Body of pancreas (tissue), 4 donors: Measurements from ENCODE around the gene RAB11FIP5. TPM values are rescaled to one million over a fixed set of nuclear protein-coding genes. Genes with fewer than 3 reads are reported as not detected.

Experiments
- ATAC-seq: fragments of 150-250 bp; one replicate; pipeline ENCODE4 v1.9.1; 2016
- DNase-seq, 4 donors: peaks; one replicate each; pipeline ENCODE4 v3.0.0-alpha.2; 2019
- H3K27ac ChIP-seq, 4 donors: fragments of 200-600 bp; sonication (generic); 1 replicate in 3 of 4; 2 replicates in 1 of 4; pipeline versions ENCODE4 v1.5.1 to v1.6.1; 2016 to 2019; ENCODE audit warnings: mild to moderate bottlenecking in 1 of 4, mixed read lengths in 1 of 4, moderate library complexity in 1 of 4
- H3K27me3 ChIP-seq, 2 donors: fragments of 200-600 bp; sonication (generic); one replicate each; pipeline ENCODE4 v1.6.0; 2016; ENCODE audit warnings: mild to moderate bottlenecking in 1 of 2
- H3K36me3 ChIP-seq, 2 donors: fragments of 200-600 bp; sonication (generic); replicated peaks in 1 of 2; 2 replicates each; pipeline ENCODE4 v1.5.1; 2016; ENCODE audit warnings: low read depth in 2 of 2; ENCODE audit not compliant: insufficient read depth in 1 of 2
- H3K4me1 ChIP-seq: fragments of 200-600 bp; sonication (generic); one replicate; pipeline ENCODE4 v1.6.0; 2016
- H3K4me3 ChIP-seq, 2 donors: fragments of 200-600 bp; sonication (generic); 1 replicate in 1 of 2; 2 replicates in 1 of 2; pipeline ENCODE4 v1.5.1; 2016 to 2019
- H3K9me3 ChIP-seq, 3 donors: fragments of 200-600 bp; sonication (generic); 1 replicate in 2 of 3; 2 replicates in 1 of 3; pipeline ENCODE4 v1.5.1; 2016
- POLR2A ChIP-seq, 3 donors: fragments of 450-650 bp; IDR thresholded peaks; one replicate each; pipeline ENCODE4 v1.6.1; 2016; ENCODE audit warnings: antibody characterized with exemption in 3 of 3, mild to moderate bottlenecking in 2 of 3
- WGBS, 2 donors: methylation state at CpG; one replicate each; pipeline ENCODE4 v1.1.5; 2017; 5-methylcytosine and 5-hydroxymethylcytosine counted together
- intact Hi-C: fragments of 100-400 bp; cut with DNase I; formaldehyde crosslinking; loops from one replicate; pipeline ENCODE4 v1.15.1; 2023
- total RNA-seq, 2 donors: library from RNA; depleted of rRNA; stranded (reverse); fragments of >200 nt; gene quantifications; one replicate each; pipeline ENCODE4 v1.1.0, GENCODE V29; 2016
- TF ChIP-seq, protein P1 (sequence below), 7 experiments: fragments of 450-650 bp in 4 of 7; fragments of 200-600 bp in 3 of 7; sonication (generic) in 3 of 7; IDR thresholded peaks; one replicate each; pipeline ENCODE4 v1.5.1; 2016 to 2019; ENCODE audit warnings: antibody characterized with exemption in 7 of 7

Gene RAB11FIP5
- total RNA-seq, 2 donors from 2014 or later, result 19.2 to 39.6 TPM

DNA sequence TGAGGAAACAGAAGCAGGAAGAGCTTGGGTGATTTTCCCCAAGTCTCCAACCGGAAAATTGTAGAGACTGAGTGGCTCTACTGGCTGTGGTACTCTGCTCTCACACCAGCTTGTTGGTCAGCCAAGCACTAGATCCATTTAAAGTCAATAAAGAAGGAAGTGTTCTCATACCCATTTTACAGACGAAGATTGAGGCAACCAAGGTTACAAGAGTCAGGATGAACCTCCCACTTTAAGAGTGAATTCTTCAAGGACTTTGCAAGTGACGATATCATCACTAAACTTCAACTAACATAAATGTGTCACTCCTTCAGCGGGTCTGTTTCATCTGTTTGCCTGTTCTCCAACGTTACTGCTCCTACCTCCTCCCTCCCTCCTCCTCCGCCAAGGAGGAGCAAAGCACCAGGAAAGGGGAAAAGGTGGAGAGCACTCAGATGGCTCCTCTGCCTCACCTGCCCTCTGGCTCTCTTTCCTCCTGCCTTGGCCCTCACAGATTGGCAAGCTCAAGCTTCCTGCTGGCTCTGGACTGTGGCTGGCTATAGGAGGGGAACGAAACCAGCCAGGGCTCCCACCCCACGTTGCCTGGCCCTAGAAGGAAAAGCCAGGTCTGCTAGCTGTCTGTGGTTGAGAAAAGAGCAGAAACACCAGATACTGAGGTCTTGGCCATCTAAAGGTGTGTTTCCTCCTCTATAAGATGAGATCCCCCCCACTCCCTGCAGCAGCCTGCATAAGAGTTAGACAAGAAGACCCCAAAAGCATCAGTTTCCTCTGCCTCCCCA, 3.6 kb upstream of the RAB11FIP5 start:
- no peak overlapping the region for H3K27ac ChIP-seq
- no peak for DNase-seq
- peaks cover 6% of the 10 kb centered on the region for H3K4me1 ChIP-seq
- no peaks in the 10 kb centered on the region for H3K27me3 ChIP-seq
- ATAC-seq, result no peak
- H3K9me3 ChIP-seq, result no peaks in the 10 kb centered on the region
- H3K36me3 ChIP-seq, result no peaks in the 10 kb centered on the region
- TF ChIP-seq, protein P1, sequence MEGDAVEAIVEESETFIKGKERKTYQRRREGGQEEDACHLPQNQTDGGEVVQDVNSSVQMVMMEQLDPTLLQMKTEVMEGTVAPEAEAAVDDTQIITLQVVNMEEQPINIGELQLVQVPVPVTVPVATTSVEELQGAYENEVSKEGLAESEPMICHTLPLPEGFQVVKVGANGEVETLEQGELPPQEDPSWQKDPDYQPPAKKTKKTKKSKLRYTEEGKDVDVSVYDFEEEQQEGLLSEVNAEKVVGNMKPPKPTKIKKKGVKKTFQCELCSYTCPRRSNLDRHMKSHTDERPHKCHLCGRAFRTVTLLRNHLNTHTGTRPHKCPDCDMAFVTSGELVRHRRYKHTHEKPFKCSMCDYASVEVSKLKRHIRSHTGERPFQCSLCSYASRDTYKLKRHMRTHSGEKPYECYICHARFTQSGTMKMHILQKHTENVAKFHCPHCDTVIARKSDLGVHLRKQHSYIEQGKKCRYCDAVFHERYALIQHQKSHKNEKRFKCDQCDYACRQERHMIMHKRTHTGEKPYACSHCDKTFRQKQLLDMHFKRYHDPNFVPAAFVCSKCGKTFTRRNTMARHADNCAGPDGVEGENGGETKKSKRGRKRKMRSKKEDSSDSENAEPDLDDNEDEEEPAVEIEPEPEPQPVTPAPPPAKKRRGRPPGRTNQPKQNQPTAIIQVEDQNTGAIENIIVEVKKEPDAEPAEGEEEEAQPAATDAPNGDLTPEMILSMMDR (IDR thresholded peaks at IDR 0.05), result no peak
- no peak for TF ChIP-seq POLR2A (IDR thresholded peaks at IDR 0.05)
- intact Hi-C loops, result no loop called here
- no peak overlapping the region for H3K4me3 ChIP-seq
- 77 to 78% methylated on average over 8 of the region's 8 CpGs for WGBS, 2 donors

DNA sequence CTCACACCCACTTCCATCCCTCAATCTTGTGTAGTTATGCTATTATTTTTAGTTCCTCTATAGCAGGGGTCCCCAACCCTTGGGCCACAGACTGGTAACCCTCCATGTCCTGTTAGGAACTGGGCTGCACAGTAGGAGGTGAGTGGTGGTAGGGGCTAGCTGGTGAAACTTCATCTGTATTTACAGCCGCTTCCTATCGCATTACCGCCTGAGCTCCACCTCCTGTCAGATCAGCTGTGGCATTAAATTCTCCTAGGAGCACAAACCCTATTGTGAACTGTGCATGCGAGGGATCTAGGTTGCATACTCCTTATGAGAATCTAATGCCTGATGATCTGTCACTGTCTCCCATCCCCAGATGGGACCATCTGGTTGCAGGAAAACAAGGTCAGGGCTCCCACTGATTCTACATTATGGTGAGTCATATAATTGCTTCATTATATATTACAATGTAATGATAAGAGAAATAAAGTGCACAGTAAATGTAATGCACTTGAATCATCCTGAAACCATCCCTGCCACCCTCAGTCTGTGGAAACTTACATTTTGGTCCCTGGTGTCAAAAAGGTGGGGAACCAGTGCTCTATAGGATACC, 1.6 kb upstream of the RAB11FIP5 start:
- DNase-seq (no peak), ATAC-seq (no peak)
- WGBS, 2 donors, result 77 to 87% methylated on average over 4 of the region's 4 CpGs
- no peak overlapping the region for H3K4me3 ChIP-seq
- H3K27me3 ChIP-seq, result no peaks in the 10 kb centered on the region
- intact Hi-C loops, result no loop called here
- TF ChIP-seq, protein P1 (IDR thresholded peaks at IDR 0.05), result no peak
- no peak for TF ChIP-seq POLR2A (IDR thresholded peaks at IDR 0.05)
- no peaks in the 10 kb centered on the region for H3K36me3 ChIP-seq
- H3K27ac ChIP-seq, result no peak overlapping the region
- H3K9me3 ChIP-seq, result no peaks in the 10 kb centered on the region
- H3K4me1 ChIP-seq, result peaks cover 26% of the 10 kb centered on the region

DNA sequence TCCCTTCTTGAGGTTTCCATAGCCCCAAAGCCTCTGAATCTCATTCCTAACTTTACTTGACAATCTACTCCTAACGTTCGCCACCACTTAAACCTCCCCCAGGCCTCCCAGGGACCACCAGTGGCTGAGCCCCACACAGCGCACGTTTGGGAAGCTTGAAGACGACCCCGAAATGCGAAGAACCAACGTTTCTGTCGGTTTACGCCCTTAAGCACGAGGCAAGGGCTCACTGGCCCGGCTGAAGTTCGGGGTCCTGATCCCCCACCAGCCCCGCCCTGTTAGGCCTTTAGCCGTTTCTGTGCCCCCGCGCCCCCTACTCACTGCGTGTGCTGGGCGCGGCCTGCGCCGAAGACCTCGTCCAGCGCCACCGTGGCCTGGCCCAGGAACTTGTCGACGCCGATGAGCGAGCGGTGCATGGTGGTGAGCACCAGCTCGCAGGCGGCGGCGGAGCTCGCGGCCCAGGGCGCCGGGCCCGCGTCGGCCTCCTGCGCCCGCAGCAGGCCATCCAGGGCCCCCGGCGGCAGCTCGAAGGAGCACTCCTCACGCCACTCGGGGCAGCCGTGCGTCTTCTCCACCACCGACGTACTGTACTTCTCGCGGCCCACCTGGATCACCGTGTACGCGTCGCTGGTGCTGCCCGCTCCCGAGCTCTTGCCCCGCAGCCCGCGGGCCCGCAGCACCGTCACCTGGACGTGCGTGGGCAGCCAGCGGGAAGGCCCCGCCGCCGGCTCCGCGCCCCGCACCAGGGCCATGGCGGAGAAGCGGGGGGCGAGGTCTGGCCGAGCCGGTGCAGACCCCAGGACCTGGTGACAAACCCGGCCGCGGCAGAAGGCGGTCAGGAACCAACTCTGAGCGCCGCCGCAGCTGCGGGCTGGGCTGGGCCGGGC, 479 bp downstream of the RAB11FIP5 start:
- Histone ChIP-seq H3K27ac (peak overlapping the region; percentile 68 to 92 (median 90)), H3K4me1 (peaks cover 36% of the 10 kb centered on the region), H3K36me3 (no peaks in the 10 kb centered on the region), H3K27me3 (no peaks in the 10 kb centered on the region), H3K9me3 (no peaks in the 10 kb centered on the region), H3K4me3 (peak overlapping the region; percentile 24 to 27)
- DNase-seq (peak; percentile 32 to 51 (median 38)), ATAC-seq (peak; percentile 38)
- intact Hi-C loops, result no loop called here
- WGBS, 2 donors, result 1 to 5% methylated on average over 7 to 75 of the region's 88 CpGs
- TF ChIP-seq, protein P1 (IDR thresholded peaks at IDR 0.05), result peak in 1 of 7 experiments; percentile 1
- TF ChIP-seq POLR2A (IDR thresholded peaks at IDR 0.05), result peak in 2 of 3 donors; percentile 38 to 42

DNA sequence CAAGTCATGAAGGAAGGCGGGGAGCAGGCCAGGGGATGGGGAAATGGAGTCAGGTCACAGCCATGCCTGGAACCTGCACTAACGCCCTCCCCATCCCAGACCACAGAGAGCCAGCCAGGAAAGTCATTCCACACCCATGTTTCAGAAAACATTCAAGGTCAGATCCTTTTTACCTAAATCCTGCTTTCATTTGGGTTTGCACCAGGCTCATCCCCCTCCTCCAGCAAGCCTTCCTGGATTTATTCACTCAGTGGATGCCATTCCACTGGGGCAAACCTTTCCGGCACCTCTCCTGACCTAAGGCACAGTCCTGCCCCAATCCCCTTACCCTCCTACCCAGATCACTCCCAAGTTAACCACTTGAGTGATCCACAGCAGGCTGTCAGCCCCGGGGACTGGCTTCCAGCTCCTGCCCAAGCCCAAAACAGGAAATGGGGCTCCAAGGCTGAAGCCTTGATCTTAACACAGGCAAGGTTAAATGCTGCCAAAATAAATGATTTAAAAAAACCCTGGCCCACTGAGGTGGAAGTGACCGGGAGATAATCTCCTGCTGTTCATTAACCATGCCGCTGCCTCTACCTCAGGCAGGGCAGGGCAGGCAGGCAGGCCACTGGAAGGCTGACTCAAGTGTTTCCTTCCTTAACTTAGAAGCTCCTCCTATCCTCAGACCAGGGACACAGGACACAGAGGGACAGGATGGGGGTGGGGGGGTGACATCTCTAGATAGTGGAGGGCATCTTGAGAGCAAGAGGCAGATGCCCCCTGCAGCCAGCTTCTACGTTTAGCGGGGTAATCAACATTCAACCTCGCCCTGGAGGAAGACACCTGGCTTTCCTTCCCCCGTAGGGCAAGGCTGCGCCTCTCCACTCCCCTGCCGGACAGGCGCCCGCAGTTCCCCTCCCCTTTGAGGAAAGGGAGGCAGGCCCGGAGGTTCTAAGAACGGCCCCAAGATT, 1.4 kb downstream of the RAB11FIP5 start:
- DNase-seq (peak; percentile 37 to 64 (median 56)), ATAC-seq (peak; percentile 23)
- H3K27ac ChIP-seq, result peak overlapping the region; percentile 8 to 92 (median 90)
- no peaks in the 10 kb centered on the region for H3K36me3 ChIP-seq
- no peaks in the 10 kb centered on the region for H3K9me3 ChIP-seq
- peak in 2 of 3 donors; percentile 47 to 48 for TF ChIP-seq POLR2A (IDR thresholded peaks at IDR 0.05)
- TF ChIP-seq, protein P1 (IDR thresholded peaks at IDR 0.05), result peak in 1 of 7 experiments; percentile 0
- 9 to 16% methylated on average over 13 to 16 of the region's 16 CpGs for WGBS, 2 donors
- H3K4me1 ChIP-seq, result peaks cover 41% of the 10 kb centered on the region
- H3K4me3 ChIP-seq, result peak overlapping the region in 1 of 2 donors; percentile 24
- H3K27me3 ChIP-seq, result no peaks in the 10 kb centered on the region
- intact Hi-C loops, result no loop called here
